ENCODE measurements around the gene SESTD1. TPM values are rescaled to one million over a fixed set of nuclear protein-coding genes. Genes with fewer than 3 reads are reported as not detected.

Gene SESTD1
- 10.2 and 14.7 TPM in 2 replicates for total RNA-seq (2011; cell fraction: chromatin; rRNA removed; ENCODE audit: low replicate concordance)
- 1.2 and 2.2 TPM in 2 replicates for total RNA-seq (2011; cell fraction: nucleolus; rRNA removed)
- 1.6 and 2.5 TPM in 2 replicates for total RNA-seq (2011; cell fraction: nucleoplasm; rRNA removed)
- total RNA-seq (2014; rRNA removed), result 0.86 and 1.3 TPM in 2 replicates
- total RNA-seq (2014; rRNA removed; fragmentation: Illumina TruSeq; extraction: Trizol), result 2.6 and 3.1 TPM in 2 replicates
- 1.1 and 1.3 TPM in 2 replicates for total RNA-seq (2015; rRNA removed; fragmentation: Illumina TruSeq; extraction: Trizol)
- 3.1 and 3.9 TPM in 2 replicates for total RNA-seq (2021)
- polyA plus RNA-seq (2011; rRNA removed), result 2.1 and 5.6 TPM in 2 replicates
- polyA plus RNA-seq (2011; cell fraction: cytosol; rRNA removed), result 0.60 and 1.6 TPM in 2 replicates
- 1.8 and 3.3 TPM in 2 replicates for polyA plus RNA-seq (2011; cell fraction: nucleus; rRNA removed)
- polyA plus RNA-seq (2012), result 1.8 and 3.1 TPM in 2 replicates
- polyA plus RNA-seq (2014; fragmentation: Illumina TruSeq; extraction: Trizol), result 2.4 and 2.6 TPM in 2 replicates
- polyA plus RNA-seq (2014; fragmentation: Nextera tagmentation; extraction: Ambion mirVana), result under 1 TPM; 0.32 to 0.87 TPM
- 1.4 and 2.1 TPM in 2 replicates for polyA plus RNA-seq (2014; rRNA removed)
- 5.6 and 12.8 TPM in 2 replicates for polyA minus RNA-seq (2011; rRNA and poly(A)+ RNA removed)
- 1.6 and 3.6 TPM in 2 replicates for polyA minus RNA-seq (2011; cell fraction: cytosol; rRNA and poly(A)+ RNA removed)
- polyA minus RNA-seq (2011; cell fraction: nucleus; rRNA and poly(A)+ RNA removed), result 2.4 and 2.8 TPM in 2 replicates
- Bru-seq, nascent RNA, result percentile 52 among the genes with signal in this experiment
- percentile 56 among the genes with signal in this experiment for BruChase-seq, experiment 1, labeled RNA remaining after a 2-hour chase
- BruChase-seq, experiment 2, labeled RNA remaining after a 6-hour chase, result percentile 55 among the genes with signal in this experiment
- long read RNA-seq, experiment 1, full-length matches to known transcripts, result 7 of 13 reads
- long read RNA-seq, experiment 1, partial matches to known transcripts, result 3 of 13 reads
- long read RNA-seq, experiment 1, other reads (novel, unspliced or antisense), result 3 of 13 reads
- long read RNA-seq, experiment 2, full-length matches to known transcripts, result 2 of 3 reads
- long read RNA-seq, experiment 2, partial matches to known transcripts, result 1 of 3 reads
- long read RNA-seq, experiment 2, other reads (novel, unspliced or antisense), result 0 of 3 reads
- long read RNA-seq, experiment 3, full-length matches to known transcripts, result 1 of 1 reads
- long read RNA-seq, experiment 3, partial matches to known transcripts, result 0 of 1 reads
- long read RNA-seq, experiment 3, other reads (novel, unspliced or antisense), result 0 of 1 reads

GRCh38 chr2:179264368-179265081, at the start of gene SESTD1:
SESTD1 (minus strand) TSS chr2:179264832; CDS start chr2:179191841, 72,991 bp downstream.
- peak within 1 kb of the TSS; percentile 87 for H2AFZ ChIP-seq (ENCODE audit: low read depth, low read length)
- H3K79me2 ChIP-seq (ENCODE audit: control insufficient read depth, insufficient read depth, low read length), result no peaks in the 10 kb centered on the region
- no peaks in the 10 kb centered on the region for H3K9me3 ChIP-seq (replicated peaks; ENCODE audit: control insufficient read depth, insufficient read depth, low read depth, low read length)
- H4K20me1 ChIP-seq (replicated peaks; ENCODE audit: control insufficient read depth, insufficient read depth, low read length), result no peaks in the 10 kb centered on the region
- no TSS peak for BruUV-seq (replicated peaks)
- H3K9ac ChIP-seq (ENCODE audit: insufficient read depth in 1 of 2, low read depth in 2 of 2, low read length in 2 of 2), result peak within 1 kb of the TSS; percentile 37 to 92; a peak in 3 of 4 replicates
- in situ Hi-C loops (cut with MboI), result no loop called here
- peak; percentile 64 to 68 (median 65) for DNase-seq (ENCODE audit: extremely low read depth in 1 of 4, low spot score in 3 of 4)
- intact Hi-C loops (cut with micrococcal nuclease), result no loop called here
- peak within 1 kb of the TSS; percentile 74 for H3K4me2 ChIP-seq (ENCODE audit: insufficient read depth, low read length)
- no peak within 1 kb of the TSS for H3K27ac ChIP-seq (ENCODE audit: extremely low read depth, low read depth, low read length)
- peaks cover 8 to 17% of the 10 kb centered on the region in 2 experiments; a peak in 3 of 5 replicates for H3K27me3 ChIP-seq (ENCODE audit: control insufficient read depth in 2 of 2, insufficient read depth in 2 of 2, low read length in 2 of 2)
- peak within 1 kb of the TSS; percentile 60 for H3K4me3 ChIP-seq
- no peak for FAIRE-seq
- ATAC-seq, result peak; percentile 89
- POLR2A ChIA-PET, result no interaction called here
- peaks cover 6 to 15% of the 10 kb centered on the region in 2 experiments; a peak in 4 of 5 replicates for H3K4me1 ChIP-seq (replicated peaks in 1 of 2; ENCODE audit: control insufficient read depth in 2 of 2, insufficient read depth in 2 of 2, low read length in 2 of 2)
- no peaks in the 10 kb centered on the region for H3K36me3 ChIP-seq (ENCODE audit: control insufficient read depth, insufficient read depth, low read length)
- 0% methylated on average over 8 of the region's 96 CpGs for WGBS (ENCODE audit: insufficient coverage, low coverage, missing lambda C conversion rate)
- H3K9me1 ChIP-seq (ENCODE audit: control insufficient read depth, insufficient read depth, low read length), result no peaks in the 10 kb centered on the region
- CTCF ChIA-PET (ENCODE audit: low intra/inter-chr PET ratio), result no interaction called here
- TF ChIP-seq GATAD2B (IDR thresholded peaks at IDR 0.05; ENCODE audit: borderline replicate concordance), result 0 out of 2 replicates have a peak, but pooled peaks have one; percentile 48
- no peak for TF ChIP-seq ZNF717 (CRISPR knock-in tag; IDR thresholded peaks at IDR 0.05)
- no peak for TF ChIP-seq SLC30A9 (CRISPR knock-in tag; IDR thresholded peaks at IDR 0.05)
- no peak for TF ChIP-seq NFIX (CRISPR knock-in tag; IDR thresholded peaks at IDR 0.05; ENCODE audit: low read depth)
- no peak for TF ChIP-seq MEIS2 (IDR thresholded peaks at IDR 0.05; ENCODE audit: partially characterized antibody)
- TF ChIP-seq HBP1 (CRISPR knock-in tag; IDR thresholded peaks at IDR 0.05), result no peak
- no peak for TF ChIP-seq USF1 (CRISPR knock-in tag; IDR thresholded peaks at IDR 0.05)
- no peak for TF ChIP-seq DDX20 (tag; IDR thresholded peaks at IDR 0.05; ENCODE audit: low read depth)
- no peak for TF ChIP-seq CEBPG (CRISPR knock-in tag; IDR thresholded peaks at IDR 0.05)
- TF ChIP-seq CEBPG (tag; conservative IDR thresholded peaks at IDR 0.05 in 1 of 2, IDR thresholded peaks at IDR 0.05 in 1 of 2), result no peak
- TF ChIP-seq TBP (optimal IDR thresholded peaks at IDR 0.05; ENCODE audit: low read depth, low read length), result no peak
- peak; percentile 91 for TF ChIP-seq L3MBTL2 (IDR thresholded peaks at IDR 0.05)
- no peak for TF ChIP-seq SAP30 (IDR thresholded peaks at IDR 0.05; ENCODE audit: borderline replicate concordance, insufficient read depth, low read depth, low read length, poor library complexity, severe bottlenecking)
- TF ChIP-seq ZNF77 (CRISPR knock-in tag; IDR thresholded peaks at IDR 0.05), result no peak
- no peak for TF ChIP-seq KDM5B (IDR thresholded peaks at IDR 0.05; ENCODE audit: insufficient replicate concordance, low read depth, low read length)
- no peak for TF ChIP-seq ELF2 (CRISPR knock-in tag; IDR thresholded peaks at IDR 0.05)

Data from K562 (cell line).